Fibroblast of lung (primary cell): ENCODE measurements around the gene COG5.

Source experiments
- EZH2 ChIP-seq: IDR thresholded peaks from 2 replicates; pipeline ENCODE4 v1.5.1; 2012; ENCODE audit warnings: low read length, control low read depth, mild to moderate bottlenecking; ENCODE audit errors: missing control alignments
- TF ChIP-seq, protein P1 (sequence below), 2 donors: IDR thresholded peaks in 1 of 2; conservative IDR thresholded peaks in 1 of 2; 1 replicate in 1 of 2; 2 replicates in 1 of 2; pipeline ENCODE4 v1.5.1; 2011 to 2012; ENCODE audit warnings: low read length in 2 of 2, control low read depth in 1 of 2, inconsistent platforms in 1 of 2, low read depth in 1 of 2, mild to moderate bottlenecking in 1 of 2

GRCh38 chr7:107327986-107328569 is 235.6 kb downstream of the COG5 start:
- TF ChIP-seq, protein P1, sequence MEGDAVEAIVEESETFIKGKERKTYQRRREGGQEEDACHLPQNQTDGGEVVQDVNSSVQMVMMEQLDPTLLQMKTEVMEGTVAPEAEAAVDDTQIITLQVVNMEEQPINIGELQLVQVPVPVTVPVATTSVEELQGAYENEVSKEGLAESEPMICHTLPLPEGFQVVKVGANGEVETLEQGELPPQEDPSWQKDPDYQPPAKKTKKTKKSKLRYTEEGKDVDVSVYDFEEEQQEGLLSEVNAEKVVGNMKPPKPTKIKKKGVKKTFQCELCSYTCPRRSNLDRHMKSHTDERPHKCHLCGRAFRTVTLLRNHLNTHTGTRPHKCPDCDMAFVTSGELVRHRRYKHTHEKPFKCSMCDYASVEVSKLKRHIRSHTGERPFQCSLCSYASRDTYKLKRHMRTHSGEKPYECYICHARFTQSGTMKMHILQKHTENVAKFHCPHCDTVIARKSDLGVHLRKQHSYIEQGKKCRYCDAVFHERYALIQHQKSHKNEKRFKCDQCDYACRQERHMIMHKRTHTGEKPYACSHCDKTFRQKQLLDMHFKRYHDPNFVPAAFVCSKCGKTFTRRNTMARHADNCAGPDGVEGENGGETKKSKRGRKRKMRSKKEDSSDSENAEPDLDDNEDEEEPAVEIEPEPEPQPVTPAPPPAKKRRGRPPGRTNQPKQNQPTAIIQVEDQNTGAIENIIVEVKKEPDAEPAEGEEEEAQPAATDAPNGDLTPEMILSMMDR (conservative IDR thresholded peaks at IDR 0.05 in 1 of 2, IDR thresholded peaks at IDR 0.05 in 1 of 2; ENCODE audit: low read depth in 1 of 2, low read length in 2 of 2): no peak
- TF ChIP-seq EZH2: no peak
